GM18505 (cell line): Measurements from ENCODE around the gene ROR2.

Source experiments
- ATAC-seq: cut with Tn5 transposase; IDR thresholded peaks from one replicate; pipeline ENCODE4 v1.9.1; 2021; ENCODE audit not compliant: unreplicated experiment
- POLR2A ChIP-seq: IDR thresholded peaks from 4 replicates; pipeline ENCODE4 v1.6.1; 2011; ENCODE audit warnings: borderline replicate concordance; ENCODE audit not compliant: insufficient read depth, insufficient read length; ENCODE audit errors: extremely low read depth

The ROR2 gene

GRCh38 chr9:91775011-91775707 is 174.9 kb downstream of the ROR2 start:
- TF ChIP-seq POLR2A, result no peak
- ATAC-seq, result no peak

- no peak for ATAC-seq
- no peak for TF ChIP-seq POLR2A
Observed at GRCh38 chr9:91773156-91773555, 176.9 kb downstream of the ROR2 start.

DNA sequence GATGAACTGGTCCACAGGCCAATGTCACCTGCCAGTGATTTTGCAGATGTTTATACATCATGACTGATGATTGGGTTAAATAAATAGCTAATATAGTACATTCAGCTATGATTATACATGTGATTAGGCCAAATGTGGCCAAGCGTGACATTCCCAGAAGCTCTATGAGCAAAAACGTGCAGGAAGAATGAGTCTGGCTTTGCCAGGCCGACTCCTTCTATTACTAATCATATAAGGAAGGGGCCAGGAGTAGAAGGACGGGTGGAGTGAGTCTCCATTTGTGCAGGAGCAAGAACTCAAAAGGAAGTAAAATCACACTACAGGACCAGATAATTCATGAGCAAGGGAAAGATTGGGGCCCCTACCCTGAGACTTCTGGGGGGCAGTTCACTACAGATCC is 178.2 kb downstream of the ROR2 start:
- no peak for ATAC-seq
- TF ChIP-seq POLR2A, result no peak

GRCh38 chr9:91771027-91771426 is 179.0 kb downstream of the ROR2 start:
- ATAC-seq, result no peak
- no peak for TF ChIP-seq POLR2A

DNA sequence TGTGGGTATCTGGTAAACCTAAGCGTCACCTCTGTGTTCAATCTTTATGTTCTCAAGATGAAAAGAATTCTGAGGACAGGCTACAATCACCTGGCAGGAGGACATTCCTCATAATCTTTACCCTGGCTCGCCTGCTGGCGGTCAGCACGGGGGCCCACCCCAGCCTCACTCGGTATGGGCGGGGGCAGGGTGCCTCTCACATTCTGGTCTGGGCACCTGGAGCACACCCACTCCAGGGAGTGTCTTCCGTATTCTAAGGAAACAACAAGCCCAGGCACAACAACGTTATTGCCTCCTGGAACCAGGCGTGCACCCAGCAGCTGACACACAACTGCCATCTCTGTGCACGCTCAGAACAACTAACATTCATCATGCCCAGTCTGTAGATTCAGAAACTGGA is 179.8 kb downstream of the ROR2 start:
- no peak for TF ChIP-seq POLR2A

GRCh38 chr9:91768977-91769916 is 180.8 kb downstream of the ROR2 start:
- ATAC-seq, result no peak
- no peak for TF ChIP-seq POLR2A

More for the DNA sequence above, 179.8 kb downstream of the ROR2 start:
- ATAC-seq, result no peak

GRCh38 chr9:91768507-91768906 is 181.5 kb downstream of the ROR2 start:
- no peak for TF ChIP-seq POLR2A
- no peak for ATAC-seq

GRCh38 chr9:91766315-91767069 is 183.5 kb downstream of the ROR2 start:
- no peak for ATAC-seq

GRCh38 chr9:91765296-91765695 is 184.7 kb downstream of the ROR2 start:
- ATAC-seq, result no peak
- TF ChIP-seq POLR2A, result no peak

More at GRCh38 chr9:91766315-91767069, 183.5 kb downstream of the ROR2 start:
- TF ChIP-seq POLR2A, result no peak

GRCh38 chr9:91764661-91765060 is 185.4 kb downstream of the ROR2 start:
- TF ChIP-seq POLR2A, result no peak
- ATAC-seq, result no peak

DNA sequence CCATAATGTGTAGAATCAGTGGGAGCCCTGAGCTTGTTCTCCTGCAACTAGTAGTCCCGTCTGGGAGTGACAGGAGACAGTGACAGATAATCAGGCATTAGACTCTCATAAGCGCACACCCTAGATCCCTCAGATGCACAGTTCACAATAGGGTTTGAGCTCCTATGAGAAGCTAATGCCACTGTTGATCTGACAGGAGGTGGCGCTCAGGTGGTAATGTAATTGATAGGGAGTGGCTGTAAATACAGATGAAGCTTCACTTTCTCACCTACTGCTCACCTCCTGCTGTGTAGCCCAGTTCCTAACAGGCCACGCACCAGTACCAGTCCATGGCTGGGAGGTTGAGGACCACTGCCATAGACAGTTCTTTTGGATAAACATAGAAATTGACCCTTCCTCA is 188.7 kb downstream of the ROR2 start:
- no peak for TF ChIP-seq POLR2A

GRCh38 chr9:91760906-91761305 is 189.1 kb downstream of the ROR2 start:
- ATAC-seq, result no peak
- TF ChIP-seq POLR2A, result no peak

More for the DNA sequence above, 188.7 kb downstream of the ROR2 start:
- no peak for ATAC-seq

DNA sequence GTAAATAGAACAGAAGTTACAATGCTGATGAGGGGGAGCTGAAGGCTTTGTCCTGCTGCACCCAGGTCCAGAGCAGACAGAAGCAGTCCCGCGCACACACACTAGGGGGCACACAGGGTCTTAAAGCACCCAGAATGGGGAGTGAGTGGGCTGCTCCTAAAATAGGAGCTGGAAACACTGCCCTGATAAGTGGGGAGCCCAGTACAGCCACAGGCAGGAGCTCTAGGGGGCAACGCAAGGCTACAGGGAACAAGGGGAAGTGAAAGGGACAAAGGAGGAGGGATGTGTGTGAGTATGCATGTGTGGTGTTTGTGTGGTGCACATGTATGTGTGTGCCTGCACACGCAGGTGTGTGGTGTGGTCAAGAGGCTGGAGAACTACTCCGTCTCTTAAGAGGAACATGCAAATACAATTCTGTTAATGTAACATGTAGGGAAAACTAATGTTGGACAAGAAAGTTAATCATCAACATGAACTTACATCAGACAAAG is 191.5 kb downstream of the ROR2 start:
- peak; percentile 55 for ATAC-seq
- no peak for TF ChIP-seq POLR2A
